Panc1 (cell line): ENCODE results near the gene C2orf76. TPM values are rescaled to one million over a fixed set of nuclear protein-coding genes. Genes with fewer than 3 reads are reported as not detected.

ENCODE experiments used
- ATAC-seq: fragments of 200-7000 bp; cut with Tn5 transposase; 2 replicates; pipeline ENCODE4 v1.9.1; 2020; ENCODE audit warnings: mild to moderate bottlenecking, moderate library complexity
- BruUV-seq: library from RNA; stranded (reverse); fragments of 400-500 nt; replicated peaks from 2 replicates; lab custom pipeline; 2021; lab: Mats Ljungman, UMichigan
- CTCF ChIA-PET: fragments of 300-600 bp; sonication (Branson Sonifier 250); formaldehyde crosslinking; loops from one replicate; lab custom pipeline; 2022; ENCODE audit warnings: antibody characterized with exemption; lab: Charles Lee
- POLR2A ChIA-PET: fragments of 300-600 bp; sonication (Branson Sonifier 250); formaldehyde crosslinking; loops from one replicate; lab custom pipeline; 2022; ENCODE audit warnings: antibody characterized with exemption; lab: Charles Lee
- DNase-seq: peaks from one replicate; pipeline ENCODE4 v3.0.0-alpha.2; 2010; ENCODE audit warnings: low read depth, low spot score
- H3K27ac ChIP-seq: 2 replicates; pipeline ENCODE4 v1.5.1; 2011; ENCODE audit warnings: mild to moderate bottlenecking, low read length, inconsistent platforms
- H3K27me3 ChIP-seq: fragments of 200-500 bp; sonication (Bioruptor generic); 2 replicates; pipeline ENCODE4 v1.6.0; 2014; ENCODE audit warnings: low read length, inconsistent platforms; ENCODE audit not compliant: control insufficient read depth, insufficient read depth
- H3K36me3 ChIP-seq: fragments of 200-500 bp; sonication (Bioruptor generic); 2 replicates; pipeline ENCODE4 v1.5.1; 2014; ENCODE audit warnings: inconsistent platforms, mild to moderate bottlenecking, low read length, moderate library complexity; ENCODE audit not compliant: control insufficient read depth, insufficient read depth
- H3K4me1 ChIP-seq: 2 replicates; pipeline ENCODE4 v1.5.1; 2011; ENCODE audit warnings: inconsistent platforms, mild to moderate bottlenecking, low read length, moderate library complexity; ENCODE audit not compliant: control insufficient read depth, insufficient read depth
- H3K4me3 ChIP-seq, 2 experiments: 2 replicates each; pipeline ENCODE4 v1.5.1; 2011 to 2012; ENCODE audit warnings: low read depth in 2 of 2, low read length in 2 of 2, mild to moderate bottlenecking in 2 of 2, inconsistent platforms in 1 of 2, moderate library complexity in 1 of 2
- H3K9me3 ChIP-seq: fragments of 200-500 bp; sonication (Bioruptor generic); 2 replicates; pipeline ENCODE4 v1.5.1; 2014; ENCODE audit warnings: low read depth, mild to moderate bottlenecking, inconsistent platforms, low read length, moderate library complexity; ENCODE audit not compliant: control insufficient read depth, insufficient read depth
- CTCF ChIP-seq: fragments of 450-650 bp; IDR thresholded peaks from 2 replicates; pipeline ENCODE4 v1.5.1; 2017; ENCODE audit warnings: mild to moderate bottlenecking
- POLR2AphosphoS5 ChIP-seq: IDR thresholded peaks from 2 replicates; pipeline ENCODE4 v1.6.1; 2012; ENCODE audit warnings: mild to moderate bottlenecking, low read depth, low read length, moderate library complexity
- REST ChIP-seq, 2 experiments: IDR thresholded peaks; 2 replicates each; pipeline ENCODE4 v1.6.1; 2011 to 2012; ENCODE audit warnings: low read depth in 2 of 2, control low read depth in 1 of 2, low read length in 1 of 2, mild to moderate bottlenecking in 1 of 2, moderate library complexity in 1 of 2; ENCODE audit not compliant: insufficient read depth in 1 of 2
- SIN3A ChIP-seq: IDR thresholded peaks from 2 replicates; pipeline ENCODE4 v1.6.1; 2012; ENCODE audit warnings: low read depth, mild to moderate bottlenecking, low read length, moderate library complexity, borderline replicate concordance; ENCODE audit not compliant: insufficient read depth
- TCF7L2 ChIP-seq: IDR thresholded peaks from 2 replicates; pipeline ENCODE4 v1.6.1; 2011; ENCODE audit warnings: mild to moderate bottlenecking, low read depth, low read length, inconsistent platforms
- in situ Hi-C: cut with HindIII; loops from 2 replicates; pipeline ENCODE4 v1.10.0; 2016; ENCODE audit warnings: low sequenced_read_pairs, low pct_unique_long_range_greater_than_20kb
- intact Hi-C: fragments of 100-400 bp; cut with micrococcal nuclease; formaldehyde crosslinking; loops from one replicate; pipeline ENCODE4 v1.10.0; 2022; ENCODE audit not compliant: unreplicated experiment
- total RNA-seq: library from RNA; stranded (reverse); gene quantifications from one replicate; pipeline ENCODE4 v1.2.1, GENCODE V29; 2021; ENCODE audit not compliant: unreplicated experiment

Gene C2orf76
- total RNA-seq, 1 experiment from 2014 or later, result 22.7 TPM

- BruUV-seq, result no TSS peak
- no peaks in the 10 kb centered on the region for H3K9me3 ChIP-seq
- H3K27ac ChIP-seq, result peak overlapping the region; percentile 86
- DNase-seq (no peak), ATAC-seq (peak; percentile 13; the same call in 1 of the 2 replicates)
- POLR2A ChIA-PET, result no interaction called here
- no peaks in the 10 kb centered on the region for H3K27me3 ChIP-seq
- in situ Hi-C loops, result no loop called here
- H3K4me3 ChIP-seq, result no peak overlapping the region
- TF ChIP-seq REST (IDR thresholded peaks at IDR 0.05; ENCODE audit: insufficient read depth in 1 of 2, low read depth in 2 of 2, low read length in 1 of 2), result no peak
- no peak for TF ChIP-seq SIN3A
- no peak for TF ChIP-seq TCF7L2
- no peak for TF ChIP-seq CTCF
- no peak for TF ChIP-seq POLR2AphosphoS5
- no peaks in the 10 kb centered on the region; the same call in 1 of the 2 replicates for H3K36me3 ChIP-seq
- H3K4me1 ChIP-seq, result peaks cover 54% of the 10 kb centered on the region
- intact Hi-C loops, result no loop called here
- CTCF ChIA-PET, result no interaction called here
Measured at GRCh38 chr2:119253114-119253702, 113.4 kb downstream of the C2orf76 start.

Other genes starting within 250 kb of the C2orf76 start
- not detected for gene C1QL2, start 208.1 kb downstream of the C2orf76 start, total RNA-seq
- 44.8 TPM for gene STEAP3, start 143.0 kb downstream of the C2orf76 start, total RNA-seq
- gene DBI, start 143 bp upstream of the C2orf76 start, total RNA-seq, result 253 TPM
- 0.28 TPM for gene TMEM37, start 65.0 kb upstream of the C2orf76 start, total RNA-seq
- not detected for gene SCTR, start 157.6 kb upstream of the C2orf76 start, total RNA-seq
- gene CFAP221, start 177.6 kb upstream of the C2orf76 start, total RNA-seq, result not detected